Endothelial cell of umbilical vein (primary cell): ENCODE measurements around the gene CLIP2. TPM values are rescaled to one million over a fixed set of nuclear protein-coding genes. Genes with fewer than 3 reads are reported as not detected.

Source experiments
- BruUV-seq: library from RNA; stranded (reverse); fragments of 400-500 nt; replicated peaks from 2 replicates; lab custom pipeline; 2021; lab: Mats Ljungman, UMichigan
- CTCF ChIA-PET: fragments of 300-600, 350-600 bp; sonication (Branson Sonifier 250); formaldehyde crosslinking; loops from one replicate; lab custom pipeline; 2021; ENCODE audit warnings: antibody characterized with exemption, inconsistent platforms; lab: Charles Lee
- POLR2A ChIA-PET: fragments of 300-600, 350-600 bp; sonication (Branson Sonifier 250); formaldehyde crosslinking; loops from one replicate; lab custom pipeline; 2021; ENCODE audit warnings: antibody characterized with exemption, inconsistent platforms; lab: Charles Lee
- DNase-seq: peaks from one replicate; pipeline ENCODE4 v3.0.0-alpha.2; 2011; ENCODE audit warnings: low read depth, low spot score
- FAIRE-seq: peaks from 2 replicates; lab custom pipeline; 2011; peaks lifted over from hg19 to GRCh38; lab: Jason Lieb, UNC
- H2AFZ ChIP-seq: 2 replicates; pipeline ENCODE4 v1.6.0; 2012; ENCODE audit warnings: low read depth, low read length, control low read depth, inconsistent platforms
- H3K27ac ChIP-seq: 2 replicates; pipeline ENCODE4 v1.5.1; 2011; ENCODE audit warnings: low read depth, mild to moderate bottlenecking, control low read depth, low read length, moderate library complexity; ENCODE audit not compliant: insufficient read depth
- H3K27me3 ChIP-seq, 2 experiments: 2 replicates each; pipeline versions ENCODE4 v1.6.0 to v1.6.1; 2011; ENCODE audit warnings: low read length in 2 of 2, mixed read lengths in 1 of 2; ENCODE audit not compliant: control insufficient read depth in 2 of 2, insufficient read depth in 2 of 2
- H3K36me3 ChIP-seq, 2 experiments: 2 replicates in 1 of 2; 3 replicates in 1 of 2; pipeline ENCODE4 v1.5.1; 2011; ENCODE audit warnings: low read length in 2 of 2, mild to moderate bottlenecking in 1 of 2, moderate library complexity in 1 of 2; ENCODE audit not compliant: control insufficient read depth in 2 of 2, insufficient read depth in 2 of 2; ENCODE audit errors: extremely low read depth in 1 of 2
- H3K4me1 ChIP-seq: 3 replicates; pipeline ENCODE4 v1.5.1; 2011; ENCODE audit warnings: mild to moderate bottlenecking, low read length; ENCODE audit not compliant: control insufficient read depth, insufficient read depth; ENCODE audit errors: extremely low read depth
- H3K4me2 ChIP-seq: 2 replicates; pipeline ENCODE4 v1.6.1; 2011; ENCODE audit warnings: low read length, control low read depth, mixed read lengths; ENCODE audit not compliant: insufficient read depth
- H3K4me3 ChIP-seq, 3 experiments: fragments of 200-600 bp in 1 of 3; sonication (generic), shearing (Covaris generic) in 1 of 3; replicated peaks in 1 of 3; 2 replicates each; pipeline ENCODE4 v1.5.1; 2011 to 2016; ENCODE audit warnings: control low read depth in 3 of 3, low read length in 3 of 3, mild to moderate bottlenecking in 2 of 3, inconsistent platforms in 1 of 3, low read depth in 1 of 3, moderate library complexity in 1 of 3; ENCODE audit not compliant: insufficient read depth in 1 of 3
- H3K79me2 ChIP-seq: 2 replicates; pipeline ENCODE4 v1.6.0; 2012; ENCODE audit warnings: low read length, inconsistent platforms; ENCODE audit not compliant: control insufficient read depth, insufficient read depth
- H3K9ac ChIP-seq: replicated peaks from 2 replicates; pipeline ENCODE3; 2011; ENCODE audit warnings: low read length, control low read depth; ENCODE audit not compliant: insufficient read depth; ENCODE audit errors: extremely low read depth
- H3K9me1 ChIP-seq: replicated peaks from 3 replicates; pipeline ENCODE4 v1.6.0; 2011; ENCODE audit warnings: mild to moderate bottlenecking, low read length; ENCODE audit not compliant: control insufficient read depth, insufficient read depth; ENCODE audit errors: extremely low read depth
- H3K9me3 ChIP-seq: replicated peaks from 2 replicates; pipeline ENCODE4 v1.5.1; 2012; ENCODE audit warnings: low read length, inconsistent platforms; ENCODE audit not compliant: control insufficient read depth, insufficient read depth
- H4K20me1 ChIP-seq: replicated peaks from 2 replicates; pipeline ENCODE3; 2011; ENCODE audit warnings: mild to moderate bottlenecking, low read length; ENCODE audit not compliant: control insufficient read depth, insufficient read depth; ENCODE audit errors: extremely low read depth
- EZH2 ChIP-seq: IDR thresholded peaks from 2 replicates; pipeline ENCODE4 v1.6.1; 2012; ENCODE audit warnings: borderline replicate concordance, low read depth, mild to moderate bottlenecking, moderate library complexity, low read length, inconsistent platforms; ENCODE audit not compliant: severe bottlenecking
- FOS ChIP-seq: IDR thresholded peaks from 2 replicates; pipeline ENCODE4 v1.6.1; 2011; ENCODE audit warnings: mild to moderate bottlenecking, low read length, moderate library complexity, borderline replicate concordance; ENCODE audit not compliant: insufficient read depth
- GATA2 ChIP-seq: IDR thresholded peaks from 2 replicates; pipeline ENCODE4 v1.7.0; 2011; ENCODE audit warnings: low read depth, mild to moderate bottlenecking, moderate library complexity, mixed read lengths, low read length; ENCODE audit not compliant: insufficient read length, insufficient read depth
- JUN ChIP-seq: IDR thresholded peaks from 2 replicates; pipeline ENCODE4 v1.6.1; 2011; ENCODE audit warnings: borderline replicate concordance, low read depth; ENCODE audit not compliant: insufficient read length, insufficient read depth
- MYC ChIP-seq: IDR thresholded peaks from one replicate; pipeline ENCODE4 v1.6.1; 2011; ENCODE audit warnings: mild to moderate bottlenecking, low read depth, low read length
- POLR2A ChIP-seq: IDR thresholded peaks from 2 replicates; pipeline ENCODE4 v1.6.1; 2012; ENCODE audit warnings: low read depth, mild to moderate bottlenecking, control low read depth, low read length
- POLR2AphosphoS5 ChIP-seq: IDR thresholded peaks from 2 replicates; pipeline ENCODE4 v1.6.1; 2012; ENCODE audit warnings: low read depth, mild to moderate bottlenecking, control low read depth, low read length, moderate library complexity; ENCODE audit not compliant: insufficient read depth
- dilution Hi-C: fragments of 300-500 bp; cut with MboI; formaldehyde crosslinking; loops from one replicate; pipeline ENCODE4 v1.15.0; 2019; ENCODE audit warnings: low sequenced_read_pairs; ENCODE audit not compliant: extremely low pct_ligation_motif_present
- intact Hi-C: fragments of 100-400 bp; cut with micrococcal nuclease; formaldehyde crosslinking; loops from one replicate; pipeline ENCODE4 v1.10.0; 2022
- polyA plus RNA-seq, 4 experiments: library from polyadenylated mRNA; depleted of rRNA in 3 of 4; stranded (reverse) in 3 of 4; unstranded in 1 of 4; fragments of >200 nt; gene quantifications; 2 replicates each; pipeline versions ENCODE4 v1.2.1 to v1.2.3, GENCODE V29; 2011 to 2012; ENCODE audit warnings: missing spikeins in 1 of 4
- total RNA-seq: library from RNA; stranded (reverse); gene quantifications from 2 replicates; pipeline ENCODE4 v1.2.3, GENCODE V29; 2021
- TF ChIP-seq, protein P1 (sequence below), 2 donors: IDR thresholded peaks; 1 replicate in 1 of 2; 2 replicates in 1 of 2; pipeline ENCODE4 v1.5.1; 2011; ENCODE audit warnings: low read length in 2 of 2, mild to moderate bottlenecking in 2 of 2, moderate library complexity in 2 of 2, control low read depth in 1 of 2, inconsistent platforms in 1 of 2, low read depth in 1 of 2; ENCODE audit not compliant: insufficient read depth in 1 of 2; ENCODE audit errors: extremely low read depth in 1 of 2
- TF ChIP-seq, protein P2 (sequence below): IDR thresholded peaks from 2 replicates; pipeline ENCODE4 v1.6.1; 2011; ENCODE audit not compliant: insufficient read depth, insufficient read length

CLIP2 gene
- total and polyA plus RNA-seq, 2 donors (not counting 3 experiments of a cell fraction or from before 2014, with no cell fraction given): 8.3 to 37.1 TPM

DNA sequence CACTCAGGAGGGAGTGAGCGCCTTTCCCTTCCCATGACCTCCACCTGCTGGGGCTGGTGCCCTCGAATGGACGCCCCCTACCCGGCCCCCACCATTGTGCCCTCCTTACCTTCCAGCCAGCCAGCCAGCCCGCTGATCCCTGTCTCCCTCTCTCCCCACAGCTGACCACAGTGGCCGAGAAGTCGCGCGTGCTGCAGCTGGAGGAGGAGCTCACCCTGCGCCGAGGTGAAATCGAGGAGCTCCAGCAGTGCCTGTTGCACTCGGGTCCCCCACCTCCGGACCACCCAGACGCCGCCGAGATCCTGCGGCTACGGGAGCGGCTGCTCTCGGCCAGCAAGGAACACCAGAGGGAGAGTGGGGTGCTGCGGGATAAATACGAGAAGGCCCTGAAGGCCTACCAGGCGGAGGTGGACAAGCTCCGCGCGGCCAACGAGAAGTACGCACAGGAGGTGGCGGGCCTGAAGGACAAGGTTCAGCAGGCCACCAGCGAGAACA, 86.6 kb downstream of the CLIP2 start:
- ChIA-PET CTCF (interaction anchor here (1.7 to 2.3 kb wide), 2 partner anchors 11 to 169 kb away, joined by 4 to 14 read pairs; no protein-coding TSS in a partner anchor), POLR2A (no interaction called here)
- H3K36me3 ChIP-seq: peaks cover 0 to 13% of the 10 kb centered on the region in 2 experiments
- no peaks in the 10 kb centered on the region for H3K27me3 ChIP-seq
- no peak overlapping the region for H3K4me3 ChIP-seq
- no peak for DNase-seq
- no peaks in the 10 kb centered on the region for H3K9me3 ChIP-seq
- no peaks in the 10 kb centered on the region for H3K9me1 ChIP-seq
- no peaks in the 10 kb centered on the region for H3K79me2 ChIP-seq
- H3K9ac ChIP-seq: no peak overlapping the region
- no peaks in the 10 kb centered on the region for H4K20me1 ChIP-seq
- intact Hi-C loops (no loop called here), dilution Hi-C loops (no loop called here)
- no peaks in the 10 kb centered on the region for H3K4me1 ChIP-seq
- FAIRE-seq: no peak
- no peak overlapping the region for H2AFZ ChIP-seq
- no peak overlapping the region for H3K27ac ChIP-seq
- BruUV-seq: no TSS peak
- H3K4me2 ChIP-seq: no peak overlapping the region
- TF ChIP-seq EZH2 (no peak), GATA2 (no peak), MYC (no peak), JUN (no peak), POLR2A (no peak), POLR2AphosphoS5 (no peak), FOS (no peak)
- TF ChIP-seq, protein P1, sequence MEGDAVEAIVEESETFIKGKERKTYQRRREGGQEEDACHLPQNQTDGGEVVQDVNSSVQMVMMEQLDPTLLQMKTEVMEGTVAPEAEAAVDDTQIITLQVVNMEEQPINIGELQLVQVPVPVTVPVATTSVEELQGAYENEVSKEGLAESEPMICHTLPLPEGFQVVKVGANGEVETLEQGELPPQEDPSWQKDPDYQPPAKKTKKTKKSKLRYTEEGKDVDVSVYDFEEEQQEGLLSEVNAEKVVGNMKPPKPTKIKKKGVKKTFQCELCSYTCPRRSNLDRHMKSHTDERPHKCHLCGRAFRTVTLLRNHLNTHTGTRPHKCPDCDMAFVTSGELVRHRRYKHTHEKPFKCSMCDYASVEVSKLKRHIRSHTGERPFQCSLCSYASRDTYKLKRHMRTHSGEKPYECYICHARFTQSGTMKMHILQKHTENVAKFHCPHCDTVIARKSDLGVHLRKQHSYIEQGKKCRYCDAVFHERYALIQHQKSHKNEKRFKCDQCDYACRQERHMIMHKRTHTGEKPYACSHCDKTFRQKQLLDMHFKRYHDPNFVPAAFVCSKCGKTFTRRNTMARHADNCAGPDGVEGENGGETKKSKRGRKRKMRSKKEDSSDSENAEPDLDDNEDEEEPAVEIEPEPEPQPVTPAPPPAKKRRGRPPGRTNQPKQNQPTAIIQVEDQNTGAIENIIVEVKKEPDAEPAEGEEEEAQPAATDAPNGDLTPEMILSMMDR (IDR thresholded peaks at IDR 0.05; ENCODE audit: extremely low read depth in 1 of 2, insufficient read depth in 1 of 2, low read depth in 1 of 2, low read length in 2 of 2): no peak
- TF ChIP-seq, protein P2, sequence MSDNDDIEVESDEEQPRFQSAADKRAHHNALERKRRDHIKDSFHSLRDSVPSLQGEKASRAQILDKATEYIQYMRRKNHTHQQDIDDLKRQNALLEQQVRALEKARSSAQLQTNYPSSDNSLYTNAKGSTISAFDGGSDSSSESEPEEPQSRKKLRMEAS: no peak
